Adrenal gland (tissue), 5 donors: ENCODE data around the gene TCEAL4.

Experiments used
- POLR2A ChIP-seq, 2 donors: fragments of 450-650 bp; IDR thresholded peaks; one replicate each; pipeline ENCODE4 v1.6.1; 2017; ENCODE audit warnings: antibody characterized with exemption in 2 of 2, mild to moderate bottlenecking in 2 of 2, moderate library complexity in 1 of 2
- TF ChIP-seq, protein P1 (sequence below), 6 experiments: fragments of 450-650 bp in 4 of 6; fragments of 200-600 bp in 2 of 6; sonication (generic) in 1 of 6; IDR thresholded peaks; 1 replicate in 5 of 6; 2 replicates in 1 of 6; pipeline versions ENCODE4 v1.5.1 to v1.8.0; 2016 to 2021; ENCODE audit warnings: antibody characterized with exemption in 6 of 6, mild to moderate bottlenecking in 2 of 6, moderate library complexity in 1 of 6
- donor health status: DM: no; HTN: no; CAD: no.

DNA sequence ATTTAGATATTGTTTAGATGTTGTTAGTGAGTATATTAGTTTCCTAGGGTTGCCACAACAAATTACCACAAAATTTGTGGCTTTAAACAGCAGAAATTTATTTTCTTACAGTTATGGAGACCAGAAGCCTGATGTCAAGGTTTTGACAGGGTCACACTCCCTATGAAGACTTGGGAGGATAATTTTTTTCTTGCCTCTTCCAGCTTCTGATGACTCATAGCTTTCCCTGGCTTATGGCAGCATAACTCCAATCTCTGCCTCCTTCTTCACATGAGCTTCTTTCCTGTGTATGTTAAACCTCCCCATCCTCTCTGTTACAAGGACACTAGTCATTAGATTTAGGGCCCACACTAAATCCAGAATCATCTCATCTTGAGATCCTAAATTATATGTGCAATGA is 45.2 kb upstream of the TCEAL4 start:
- TF ChIP-seq, protein P1, sequence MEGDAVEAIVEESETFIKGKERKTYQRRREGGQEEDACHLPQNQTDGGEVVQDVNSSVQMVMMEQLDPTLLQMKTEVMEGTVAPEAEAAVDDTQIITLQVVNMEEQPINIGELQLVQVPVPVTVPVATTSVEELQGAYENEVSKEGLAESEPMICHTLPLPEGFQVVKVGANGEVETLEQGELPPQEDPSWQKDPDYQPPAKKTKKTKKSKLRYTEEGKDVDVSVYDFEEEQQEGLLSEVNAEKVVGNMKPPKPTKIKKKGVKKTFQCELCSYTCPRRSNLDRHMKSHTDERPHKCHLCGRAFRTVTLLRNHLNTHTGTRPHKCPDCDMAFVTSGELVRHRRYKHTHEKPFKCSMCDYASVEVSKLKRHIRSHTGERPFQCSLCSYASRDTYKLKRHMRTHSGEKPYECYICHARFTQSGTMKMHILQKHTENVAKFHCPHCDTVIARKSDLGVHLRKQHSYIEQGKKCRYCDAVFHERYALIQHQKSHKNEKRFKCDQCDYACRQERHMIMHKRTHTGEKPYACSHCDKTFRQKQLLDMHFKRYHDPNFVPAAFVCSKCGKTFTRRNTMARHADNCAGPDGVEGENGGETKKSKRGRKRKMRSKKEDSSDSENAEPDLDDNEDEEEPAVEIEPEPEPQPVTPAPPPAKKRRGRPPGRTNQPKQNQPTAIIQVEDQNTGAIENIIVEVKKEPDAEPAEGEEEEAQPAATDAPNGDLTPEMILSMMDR (IDR thresholded peaks at IDR 0.05): no peak
- no peak for TF ChIP-seq POLR2A (IDR thresholded peaks at IDR 0.05)
